ENCODE data around the gene UNC45B. TPM values are rescaled to one million over a fixed set of nuclear protein-coding genes. Genes with fewer than 3 reads are reported as not detected.

Gene UNC45B
- total RNA-seq, 1 experiment from 2014 or later, result not detected

GRCh38 chr17:35170968-35171771 is 23.6 kb downstream of the UNC45B start:
- Histone ChIP-seq H3K4me2 (ENCODE audit: low read length) (no peak overlapping the region), H3K4me3 (replicated peaks in 1 of 2; ENCODE audit: low read depth in 1 of 2, low read length in 2 of 2) (no peak overlapping the region), H3K79me2 (ENCODE audit: insufficient read depth, low read length) (no peaks in the 10 kb centered on the region), H3K9ac (ENCODE audit: low read length) (no peak overlapping the region), H2AFZ (ENCODE audit: low read depth, low read length, poor library complexity, severe bottlenecking) (no peak overlapping the region), H4K20me1 (ENCODE audit: insufficient read depth) (no peaks in the 10 kb centered on the region), H3K9me2 (ENCODE audit: insufficient read depth) (no peaks in the 10 kb centered on the region), H3K9me3 (ENCODE audit: control insufficient read depth in 1 of 2, insufficient read depth in 1 of 2, low read depth in 1 of 2, low read length in 2 of 2) (no peaks in the 10 kb centered on the region), H3K27ac (ENCODE audit: low read depth, low read length) (no peak overlapping the region), H3K36me3 (ENCODE audit: control insufficient read depth in 1 of 2, insufficient read depth in 2 of 2, low read length in 2 of 2) (no peaks in the 10 kb centered on the region), H3K27me3 (ENCODE audit: insufficient read depth, low read length) (peaks cover 6% of the 10 kb centered on the region; the same call in 1 of the 2 replicates), H3K4me1 (ENCODE audit: control insufficient read depth in 1 of 2, insufficient read depth in 2 of 2, low read length in 2 of 2) (no peaks in the 10 kb centered on the region)
- ATAC-seq (no peak; the same call in 1 of the 2 replicates), DNase-seq (ENCODE audit: low read depth, low spot score) (no peak)
- intact Hi-C loops (cut with micrococcal nuclease), result loop anchor here (1.0 to 10.0 kb wide), 2 partner anchors 144 to 362 kb away; no protein-coding TSS in a partner anchor
- RAD21 ChIA-PET (ENCODE audit: low non-redundant PET in 1 of 2, low total read pairs in 2 of 2, uncharacterized antibody in 2 of 2, unreplicated experiment in 2 of 2), result no interaction called here
- CTCF ChIA-PET, result interaction anchor here (0.7 to 1.8 kb wide), 5 partner anchors 350 to 575 kb away, joined by 3 to 7 read pairs (median 3); no protein-coding TSS in a partner anchor
- no TSS peak for BruUV-seq (replicated peaks)
- TF ChIP-seq SP1 (IDR thresholded peaks at IDR 0.05; ENCODE audit: low read depth) (no peak), POLR2A (IDR thresholded peaks at IDR 0.05; ENCODE audit: borderline replicate concordance, extremely low read depth, insufficient read depth, insufficient read length) (no peak), FOSL1 (IDR thresholded peaks at IDR 0.05; ENCODE audit: low read depth) (no peak), POLR2AphosphoS5 (IDR thresholded peaks at IDR 0.05; ENCODE audit: low read depth, low read length) (no peak), CTCF (IDR thresholded peaks at IDR 0.05 in 2 of 3, conservative IDR thresholded peaks at IDR 0.05 in 1 of 3; ENCODE audit: borderline replicate concordance in 1 of 3, insufficient read depth in 1 of 3, low read depth in 2 of 3, low read length in 2 of 3) (peak in 2 of 3 experiments; percentile 13 to 21; a peak in 2 of 6 replicates), ZNF274 (IDR thresholded peaks at IDR 0.05; ENCODE audit: low read depth, low read length) (no peak), RAD21 (IDR thresholded peaks at IDR 0.05; ENCODE audit: low read depth) (peak; percentile 48), SRF (IDR thresholded peaks at IDR 0.05; ENCODE audit: low read depth) (no peak), REST (IDR thresholded peaks at IDR 0.05; ENCODE audit: low read depth) (no peak), ZFX (IDR thresholded peaks at IDR 0.05) (no peak), ATF3 (IDR thresholded peaks at IDR 0.05) (no peak), JUND (IDR thresholded peaks at IDR 0.05) (no peak)
- POLR2A ChIA-PET, result no interaction called here
